CD14-positive monocyte (primary cell): ENCODE data around the gene SLC20A1. TPM values are rescaled to one million over a fixed set of nuclear protein-coding genes. Genes with fewer than 3 reads are reported as not detected.

Experiments used
- DNase-seq, 3 donors: peaks; one replicate each; pipeline ENCODE4 v3.0.0-alpha.2; 2011 to 2022
- H2AFZ ChIP-seq: 2 replicates; pipeline ENCODE4 v1.6.0; 2012; ENCODE audit warnings: mild to moderate bottlenecking, low read depth, low read length, inconsistent platforms; ENCODE audit not compliant: insufficient read depth, poor library complexity, severe bottlenecking
- H3K27ac ChIP-seq, 2 donors: 1 replicate in 1 of 2; 2 replicates in 1 of 2; pipeline ENCODE4 v1.5.1; 2012 to 2013; ENCODE audit warnings: low read length in 2 of 2, control low read depth in 1 of 2, inconsistent platforms in 1 of 2, low read depth in 1 of 2, mild to moderate bottlenecking in 1 of 2
- H3K27me3 ChIP-seq, 2 donors: one replicate each; pipeline versions ENCODE4 v1.6.0 to v1.6.1; 2011 to 2013; ENCODE audit warnings: low read length in 2 of 2; ENCODE audit not compliant: control insufficient read depth in 2 of 2, insufficient read depth in 2 of 2
- H3K36me3 ChIP-seq, 2 donors: replicated peaks in 1 of 2; 1 replicate in 1 of 2; 2 replicates in 1 of 2; pipeline versions ENCODE4 v1.5.1 to v1.6.1; 2012 to 2013; ENCODE audit warnings: low read length in 2 of 2, control low read depth in 1 of 2, inconsistent platforms in 1 of 2, mild to moderate bottlenecking in 1 of 2; ENCODE audit not compliant: insufficient read depth in 2 of 2, control insufficient read depth in 1 of 2
- H3K4me1 ChIP-seq, 2 donors: 1 replicate in 1 of 2; 2 replicates in 1 of 2; pipeline versions ENCODE4 v1.5.1 to v1.6.1; 2012 to 2013; ENCODE audit warnings: low read length in 2 of 2, control low read depth in 1 of 2, inconsistent platforms in 1 of 2, mild to moderate bottlenecking in 1 of 2, moderate library complexity in 1 of 2; ENCODE audit not compliant: insufficient read depth in 2 of 2, control insufficient read depth in 1 of 2
- H3K4me2 ChIP-seq: replicated peaks from 2 replicates; pipeline ENCODE3; 2012; ENCODE audit warnings: low read length, moderate library complexity, mild to moderate bottlenecking; ENCODE audit not compliant: poor library complexity, severe bottlenecking; ENCODE audit errors: extremely low read depth
- H3K4me3 ChIP-seq, 3 experiments: fragments of 200-600 bp in 1 of 3; sonication (generic) in 1 of 3; replicated peaks in 1 of 3; 1 replicate in 2 of 3; 2 replicates in 1 of 3; pipeline ENCODE4 v1.5.1; 2011 to 2013; ENCODE audit warnings: low read length in 3 of 3, mild to moderate bottlenecking in 3 of 3, control low read depth in 2 of 3, low read depth in 2 of 3, inconsistent platforms in 1 of 3, moderate library complexity in 1 of 3
- H3K79me2 ChIP-seq: 2 replicates; pipeline ENCODE4 v1.6.0; 2012; ENCODE audit warnings: mild to moderate bottlenecking, control low read depth, inconsistent platforms, low read length, moderate library complexity; ENCODE audit not compliant: insufficient read depth
- H3K9ac ChIP-seq: 2 replicates; pipeline ENCODE4 v1.6.0; 2017; ENCODE audit warnings: low read length, mild to moderate bottlenecking; ENCODE audit not compliant: insufficient read depth, poor library complexity, severe bottlenecking
- H3K9me3 ChIP-seq, 2 donors: replicated peaks in 1 of 2; 1 replicate in 1 of 2; 2 replicates in 1 of 2; pipeline versions ENCODE4 v1.5.1 to v1.6.1; 2012 to 2013; ENCODE audit warnings: low read length in 2 of 2, control low read depth in 1 of 2; ENCODE audit not compliant: control insufficient read depth in 1 of 2, insufficient read depth in 1 of 2
- H4K20me1 ChIP-seq: 2 replicates; pipeline ENCODE4 v1.6.0; 2012; ENCODE audit warnings: mild to moderate bottlenecking, low read length, control low read depth, moderate library complexity; ENCODE audit not compliant: insufficient read depth
- H3K27ac Mint-ChIP-seq, 7 donors: one replicate each; pipeline ENCODE4 v1.8.0; 2020; ENCODE audit warnings: mild to moderate bottlenecking in 7 of 7, mixed read lengths in 7 of 7, moderate library complexity in 6 of 7, inconsistent platforms in 2 of 7
- H3K27me3 Mint-ChIP-seq, 3 donors: one replicate each; pipeline ENCODE4 v1.8.0; 2021 to 2022; ENCODE audit warnings: low read depth in 3 of 3, mild to moderate bottlenecking in 3 of 3, mixed read lengths in 3 of 3, moderate library complexity in 3 of 3, inconsistent platforms in 1 of 3
- H3K36me3 Mint-ChIP-seq, 2 donors: one replicate each; pipeline ENCODE4 v1.8.0; 2020; ENCODE audit warnings: mixed read lengths in 2 of 2, inconsistent platforms in 1 of 2, mild to moderate bottlenecking in 1 of 2
- H3K4me1 Mint-ChIP-seq: one replicate; pipeline ENCODE4 v1.8.0; 2020; ENCODE audit warnings: mild to moderate bottlenecking, mixed read lengths
- H3K4me3 Mint-ChIP-seq, 2 donors: one replicate each; pipeline ENCODE4 v1.8.0; 2020; ENCODE audit warnings: mild to moderate bottlenecking in 2 of 2, mixed read lengths in 2 of 2, moderate library complexity in 1 of 2
- H3K9me3 Mint-ChIP-seq, 7 donors: one replicate each; pipeline ENCODE4 v1.8.0; 2020 to 2022; ENCODE audit warnings: mixed read lengths in 7 of 7, mild to moderate bottlenecking in 6 of 7, moderate library complexity in 6 of 7, inconsistent platforms in 2 of 7
- WGBS: methylation state at CpG from one replicate; pipeline ENCODE4 v1.1.5; 2013; ENCODE audit warnings: missing lambda C conversion rate; ENCODE audit not compliant: insufficient coverage; 5-methylcytosine and 5-hydroxymethylcytosine counted together
- intact Hi-C, 2 donors: fragments of 100-400 bp; cut with micrococcal nuclease; formaldehyde crosslinking; loops; one replicate each; pipeline versions ENCODE4 v1.15.0 to v1.15.1; 2023
- polyA plus RNA-seq, 3 donors: library from polyadenylated mRNA; depleted of rRNA in 1 of 3; unstranded in 2 of 3; stranded (reverse) in 1 of 3; fragments of 300-500 nt in 2 of 3; fragments of >200 nt in 1 of 3; fragmentation: Illumina TruSeq in 2 of 3; gene quantifications; 1 replicate in 2 of 3; 2 replicates in 1 of 3; pipeline ENCODE4 v1.2.3, GENCODE V29; 2012 to 2021
- TF ChIP-seq, protein P1 (sequence below): fragments of 200-600 bp; IDR thresholded peaks from one replicate; pipeline ENCODE4 v1.8.0; 2022; ENCODE audit warnings: antibody characterized with exemption, mild to moderate bottlenecking

Gene SLC20A1
- polyA plus RNA-seq, 3 donors = 16.1 to 112 (median 36.3) TPM

DNA sequence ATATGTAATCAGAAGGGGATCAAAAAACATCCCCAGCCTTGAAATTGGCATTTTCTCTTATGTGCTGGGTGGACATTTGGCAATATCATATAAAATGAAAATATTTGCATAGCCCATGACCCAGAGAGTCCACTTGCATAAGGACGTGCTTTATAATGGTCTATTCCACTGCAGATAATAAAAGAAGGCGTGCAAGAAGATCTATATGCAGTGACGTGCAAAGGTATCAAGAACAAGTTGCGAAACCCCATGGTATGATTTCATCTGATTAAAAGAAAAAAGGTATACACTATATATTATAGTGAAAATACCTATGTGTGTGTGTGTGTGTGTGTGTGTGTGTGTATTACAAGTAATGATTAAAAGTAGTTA is 8.5 kb upstream of the SLC20A1 start:
- Histone ChIP-seq H3K27ac (no peak overlapping the region), H4K20me1 (no peaks in the 10 kb centered on the region), H3K4me3 (peak overlapping the region in 1 of 3 experiments; percentile 40), H3K9ac (no peak overlapping the region), H3K9me3 (no peaks in the 10 kb centered on the region), H3K27me3 (no peaks in the 10 kb centered on the region), H3K36me3 (no peaks in the 10 kb centered on the region), H3K4me1 (peaks cover 28 to 43% of the 10 kb centered on the region in 2 donors), H3K79me2 (no peaks in the 10 kb centered on the region), H2AFZ (no peak overlapping the region), H3K4me2 (no peak overlapping the region)
- no peak for DNase-seq
- peaks cover 2 to 6% (median 3%) of the 10 kb centered on the region in 3 donors for H3K27me3 Mint-ChIP-seq
- WGBS = 83% methylated on average over 1 of the region's 4 CpGs
- H3K36me3 Mint-ChIP-seq = peaks cover 0 to 3% of the 10 kb centered on the region in 2 donors
- H3K4me1 Mint-ChIP-seq = peaks cover 47% of the 10 kb centered on the region
- no peak overlapping the region for H3K4me3 Mint-ChIP-seq
- TF ChIP-seq, protein P1, sequence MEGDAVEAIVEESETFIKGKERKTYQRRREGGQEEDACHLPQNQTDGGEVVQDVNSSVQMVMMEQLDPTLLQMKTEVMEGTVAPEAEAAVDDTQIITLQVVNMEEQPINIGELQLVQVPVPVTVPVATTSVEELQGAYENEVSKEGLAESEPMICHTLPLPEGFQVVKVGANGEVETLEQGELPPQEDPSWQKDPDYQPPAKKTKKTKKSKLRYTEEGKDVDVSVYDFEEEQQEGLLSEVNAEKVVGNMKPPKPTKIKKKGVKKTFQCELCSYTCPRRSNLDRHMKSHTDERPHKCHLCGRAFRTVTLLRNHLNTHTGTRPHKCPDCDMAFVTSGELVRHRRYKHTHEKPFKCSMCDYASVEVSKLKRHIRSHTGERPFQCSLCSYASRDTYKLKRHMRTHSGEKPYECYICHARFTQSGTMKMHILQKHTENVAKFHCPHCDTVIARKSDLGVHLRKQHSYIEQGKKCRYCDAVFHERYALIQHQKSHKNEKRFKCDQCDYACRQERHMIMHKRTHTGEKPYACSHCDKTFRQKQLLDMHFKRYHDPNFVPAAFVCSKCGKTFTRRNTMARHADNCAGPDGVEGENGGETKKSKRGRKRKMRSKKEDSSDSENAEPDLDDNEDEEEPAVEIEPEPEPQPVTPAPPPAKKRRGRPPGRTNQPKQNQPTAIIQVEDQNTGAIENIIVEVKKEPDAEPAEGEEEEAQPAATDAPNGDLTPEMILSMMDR = no peak
- H3K27ac Mint-ChIP-seq = no peak overlapping the region
- intact Hi-C loops = no loop called here
- H3K9me3 Mint-ChIP-seq = no peaks in the 10 kb centered on the region

DNA sequence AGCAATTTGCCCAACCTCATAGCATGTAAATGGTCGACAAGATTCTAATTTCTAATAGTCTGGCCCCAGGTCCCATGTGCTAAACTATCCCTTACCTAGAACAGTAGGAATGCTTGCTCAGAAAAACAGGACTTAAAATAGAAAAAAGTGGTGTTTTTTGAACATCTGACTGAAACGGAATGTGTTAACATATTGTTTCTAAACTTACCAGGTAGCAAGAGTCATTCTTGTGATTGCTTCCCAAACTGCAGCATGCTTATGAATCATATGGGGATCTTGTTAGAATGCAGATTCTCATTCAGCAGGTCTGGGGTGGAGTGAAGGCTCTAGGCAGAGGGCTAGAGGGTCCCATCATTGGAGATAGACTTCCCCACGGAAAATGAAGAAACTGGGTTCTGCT is 5.8 kb upstream of the SLC20A1 start:
- Histone ChIP-seq H3K27me3 (no peaks in the 10 kb centered on the region), H3K9me3 (no peaks in the 10 kb centered on the region), H2AFZ (no peak overlapping the region), H3K4me2 (no peak overlapping the region), H3K36me3 (no peaks in the 10 kb centered on the region), H3K9ac (no peak overlapping the region), H3K4me1 (peaks cover 34 to 46% of the 10 kb centered on the region in 2 donors), H4K20me1 (no peaks in the 10 kb centered on the region), H3K4me3 (no peak overlapping the region), H3K79me2 (no peaks in the 10 kb centered on the region), H3K27ac (no peak overlapping the region)
- intact Hi-C loops = no loop called here
- TF ChIP-seq, protein P1 = no peak
- H3K27me3 Mint-ChIP-seq = peaks cover 2 to 6% (median 5%) of the 10 kb centered on the region in 3 donors
- peaks cover 64% of the 10 kb centered on the region for H3K4me1 Mint-ChIP-seq
- H3K4me3 Mint-ChIP-seq = no peak overlapping the region
- DNase-seq = no peak
- no peaks in the 10 kb centered on the region for H3K9me3 Mint-ChIP-seq
- peaks cover 3 to 14% of the 10 kb centered on the region in 2 donors for H3K36me3 Mint-ChIP-seq
- H3K27ac Mint-ChIP-seq = no peak overlapping the region
- 100% methylated on average over 1 of the region's 3 CpGs for WGBS
